ENCODE results near the gene THBD.
"Not testable (repeated sequence)": the region's sequence is repeated elsewhere in the genome, so short reads cannot be mapped to it uniquely, and the experiment has no call there.

THBD gene

GRCh38 chr20:23035731-23036130, 13.7 kb downstream of the THBD start:
- no peak for DNase-seq (ENCODE audit: low read depth in 2 of 2)

GRCh38 chr20:23034721-23035671, 14.5 kb downstream of the THBD start, which contains the start of gene SSTR4:
Gene SSTR4, plus strand, starts transcription at chr20:23035312. Its CDS starts 172 bp downstream, at chr20:23035484.
- DNase-seq (ENCODE audit: low read depth in 2 of 2) = no peak

- DNase-seq (ENCODE audit: low read depth in 2 of 2) = no peak
Observed at GRCh38 chr20:23033918-23034317, 15.6 kb downstream of the THBD start.

GRCh38 chr20:23032750-23033078, 16.8 kb downstream of the THBD start:
- DNase-seq (ENCODE audit: low read depth in 2 of 2) = no peak

GRCh38 chr20:23032056-23032749, 17.3 kb downstream of the THBD start:
- no peak for DNase-seq (ENCODE audit: low read depth in 2 of 2)

- no peak for DNase-seq (ENCODE audit: low read depth in 2 of 2)
Observed at GRCh38 chr20:23031346-23031745, 18.1 kb downstream of the THBD start.

- DNase-seq (ENCODE audit: low read depth in 2 of 2) = no peak
Observed at GRCh38 chr20:23029324-23029723, 20.1 kb downstream of the THBD start.

GRCh38 chr20:23028392-23028791, 21.1 kb downstream of the THBD start:
- DNase-seq (ENCODE audit: low read depth in 2 of 2) = no peak

GRCh38 chr20:23027721-23028120, 21.8 kb downstream of the THBD start:
- no peak for DNase-seq (ENCODE audit: low read depth in 2 of 2)

- DNase-seq (ENCODE audit: low read depth in 2 of 2) = not testable (repeated sequence)
Observed at GRCh38 chr20:23025503-23025902, 24.0 kb downstream of the THBD start.

GRCh38 chr20:23024701-23025100, 24.8 kb downstream of the THBD start:
- DNase-seq (ENCODE audit: low read depth in 2 of 2) = no peak

- no peak for DNase-seq (ENCODE audit: low read depth in 2 of 2)
Observed at GRCh38 chr20:23023621-23024177, 25.8 kb downstream of the THBD start.

GRCh38 chr20:23022849-23023248, 26.6 kb downstream of the THBD start:
- DNase-seq (ENCODE audit: low read depth in 2 of 2) = no peak

- no peak for DNase-seq (ENCODE audit: low read depth in 2 of 2)
Observed at GRCh38 chr20:23021951-23022350, 27.5 kb downstream of the THBD start.

GRCh38 chr20:23021541-23021940, 27.9 kb downstream of the THBD start:
- DNase-seq (ENCODE audit: low read depth in 2 of 2) = no peak

GRCh38 chr20:23020230-23021018, 29.0 kb downstream of the THBD start:
- no peak for DNase-seq (ENCODE audit: low read depth in 2 of 2)

- DNase-seq (ENCODE audit: low read depth in 2 of 2) = no peak
Observed at GRCh38 chr20:23019403-23019802, 30.1 kb downstream of the THBD start.

- no peak for DNase-seq (ENCODE audit: low read depth in 2 of 2)
Observed at GRCh38 chr20:23018941-23019340, 30.5 kb downstream of the THBD start.

GRCh38 chr20:23018432-23018831, 31.0 kb downstream of the THBD start:
- no peak for DNase-seq (ENCODE audit: low read depth in 2 of 2)

GRCh38 chr20:23017516-23017915, 32.0 kb downstream of the THBD start:
- no peak for DNase-seq (ENCODE audit: low read depth in 2 of 2)

- DNase-seq (ENCODE audit: low read depth in 2 of 2) = no peak
Observed at GRCh38 chr20:23013429-23013828, 36.0 kb downstream of the THBD start.
